Hindlimb muscle (tissue), 1 donor: ENCODE measurements around the gene CNTRL. TPM values are rescaled to one million over a fixed set of nuclear protein-coding genes. Genes with fewer than 3 reads are reported as not detected.
"Not testable (repeated sequence)": the region's sequence is repeated elsewhere in the genome, so short reads cannot be mapped to it uniquely, and the experiment has no call there.

Experiments
- DNase-seq: peaks from one replicate; pipeline ENCODE4 v3.0.0-alpha.2; 2013
- polyA plus RNA-seq: library from polyadenylated mRNA; unstranded; fragments of 120-200 nt; gene quantifications from one replicate; pipeline ENCODE4 v1.2.1, GENCODE V29; 2013; ENCODE audit not compliant: insufficient read length

CNTRL gene, protein sequence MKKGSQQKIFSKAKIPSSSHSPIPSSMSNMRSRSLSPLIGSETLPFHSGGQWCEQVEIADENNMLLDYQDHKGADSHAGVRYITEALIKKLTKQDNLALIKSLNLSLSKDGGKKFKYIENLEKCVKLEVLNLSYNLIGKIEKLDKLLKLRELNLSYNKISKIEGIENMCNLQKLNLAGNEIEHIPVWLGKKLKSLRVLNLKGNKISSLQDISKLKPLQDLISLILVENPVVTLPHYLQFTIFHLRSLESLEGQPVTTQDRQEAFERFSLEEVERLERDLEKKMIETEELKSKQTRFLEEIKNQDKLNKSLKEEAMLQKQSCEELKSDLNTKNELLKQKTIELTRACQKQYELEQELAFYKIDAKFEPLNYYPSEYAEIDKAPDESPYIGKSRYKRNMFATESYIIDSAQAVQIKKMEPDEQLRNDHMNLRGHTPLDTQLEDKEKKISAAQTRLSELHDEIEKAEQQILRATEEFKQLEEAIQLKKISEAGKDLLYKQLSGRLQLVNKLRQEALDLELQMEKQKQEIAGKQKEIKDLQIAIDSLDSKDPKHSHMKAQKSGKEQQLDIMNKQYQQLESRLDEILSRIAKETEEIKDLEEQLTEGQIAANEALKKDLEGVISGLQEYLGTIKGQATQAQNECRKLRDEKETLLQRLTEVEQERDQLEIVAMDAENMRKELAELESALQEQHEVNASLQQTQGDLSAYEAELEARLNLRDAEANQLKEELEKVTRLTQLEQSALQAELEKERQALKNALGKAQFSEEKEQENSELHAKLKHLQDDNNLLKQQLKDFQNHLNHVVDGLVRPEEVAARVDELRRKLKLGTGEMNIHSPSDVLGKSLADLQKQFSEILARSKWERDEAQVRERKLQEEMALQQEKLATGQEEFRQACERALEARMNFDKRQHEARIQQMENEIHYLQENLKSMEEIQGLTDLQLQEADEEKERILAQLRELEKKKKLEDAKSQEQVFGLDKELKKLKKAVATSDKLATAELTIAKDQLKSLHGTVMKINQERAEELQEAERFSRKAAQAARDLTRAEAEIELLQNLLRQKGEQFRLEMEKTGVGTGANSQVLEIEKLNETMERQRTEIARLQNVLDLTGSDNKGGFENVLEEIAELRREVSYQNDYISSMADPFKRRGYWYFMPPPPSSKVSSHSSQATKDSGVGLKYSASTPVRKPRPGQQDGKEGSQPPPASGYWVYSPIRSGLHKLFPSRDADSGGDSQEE (N-terminal part only)
- 16.4 TPM for polyA plus RNA-seq

DNA sequence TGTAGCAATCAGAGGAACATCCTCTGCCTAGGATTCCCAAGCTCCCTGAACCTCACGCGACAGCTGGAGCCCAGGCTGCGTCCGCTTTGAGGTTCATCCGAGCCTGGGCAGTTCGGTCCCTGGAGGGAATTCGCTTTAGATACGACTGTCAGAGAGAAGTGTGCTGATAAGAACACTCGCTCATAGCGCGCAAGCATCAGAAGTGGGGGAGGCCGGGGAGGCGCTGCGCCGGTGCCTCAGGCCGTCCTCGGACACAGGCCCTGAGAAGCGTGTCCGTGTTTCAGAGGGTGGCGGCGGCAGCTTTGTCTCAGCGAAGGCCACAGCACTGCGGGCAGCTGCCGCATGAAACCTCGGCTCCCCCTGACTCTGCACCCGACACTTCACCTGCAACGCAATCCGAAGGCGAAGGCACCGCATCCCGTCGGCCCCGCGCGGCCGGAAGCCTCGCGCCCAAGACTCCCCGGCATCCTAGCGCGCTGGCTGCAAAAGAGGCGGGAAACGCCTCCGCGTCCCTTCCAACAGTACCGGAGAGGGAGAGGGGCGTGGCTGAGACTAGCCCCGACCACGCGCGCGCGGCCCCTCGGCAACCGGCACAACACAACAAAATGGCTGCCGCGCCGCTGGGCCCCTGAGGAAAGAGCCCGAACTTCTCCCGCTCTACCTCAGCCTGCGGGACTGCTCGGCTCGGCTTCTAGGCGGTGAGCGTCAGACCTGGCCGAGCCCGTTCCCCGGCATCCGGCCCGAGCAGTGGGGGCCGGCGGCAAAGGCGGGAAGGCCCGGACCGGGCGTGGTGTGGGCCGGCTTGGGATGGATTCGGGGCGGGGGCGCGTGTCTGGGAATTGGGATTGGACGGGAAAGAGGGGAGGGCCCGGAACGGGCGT lies at the start of gene CNTRL:
Gene CNTRL, plus strand, starts transcription at position 586 of the 881 bp plus-strand sequence. CDS start 13,372 bp downstream, outside the sequence.
- peak; percentile 94 for DNase-seq

DNA sequence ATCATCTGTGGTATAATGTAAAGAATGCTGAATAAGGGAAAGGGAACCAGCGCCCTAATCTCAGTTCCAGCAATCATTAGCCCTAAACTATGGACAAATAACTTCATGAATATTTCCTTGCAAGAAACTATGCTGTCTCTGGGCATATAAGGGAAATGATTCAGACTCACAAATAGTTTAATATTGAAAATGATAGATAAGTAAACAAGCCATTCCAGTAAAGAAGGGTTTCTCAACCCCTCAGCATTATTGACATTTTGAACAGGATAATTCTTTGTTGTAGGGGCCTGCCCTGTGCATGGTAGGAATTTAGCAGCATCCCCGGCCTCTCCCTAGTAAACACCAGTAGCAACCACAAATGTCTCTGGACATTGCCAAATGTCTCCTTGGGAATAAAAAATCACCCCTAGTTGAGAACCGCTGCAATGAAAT lies 48.5 kb upstream of the CNTRL start:
- no peak for DNase-seq

DNA sequence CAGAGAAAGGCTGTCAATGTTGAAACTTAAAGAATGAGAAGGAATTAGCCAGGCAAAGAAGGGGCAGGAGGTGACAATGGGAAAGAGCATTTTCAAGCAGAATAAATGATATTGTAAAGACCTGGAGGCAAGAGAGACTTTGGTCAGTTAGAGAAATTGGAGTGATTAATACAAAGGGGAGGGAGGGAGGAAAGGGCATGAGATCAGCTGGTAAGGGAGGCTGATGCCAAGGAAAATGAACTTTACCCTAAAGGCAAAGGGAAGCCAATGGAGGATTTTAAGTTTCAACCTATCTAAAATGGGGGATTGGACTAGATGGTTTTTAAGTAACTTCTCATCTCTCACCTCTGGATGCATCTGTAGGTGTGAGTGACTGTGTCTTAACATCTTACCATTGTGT lies 48.0 kb upstream of the CNTRL start:
- no peak for DNase-seq

DNA sequence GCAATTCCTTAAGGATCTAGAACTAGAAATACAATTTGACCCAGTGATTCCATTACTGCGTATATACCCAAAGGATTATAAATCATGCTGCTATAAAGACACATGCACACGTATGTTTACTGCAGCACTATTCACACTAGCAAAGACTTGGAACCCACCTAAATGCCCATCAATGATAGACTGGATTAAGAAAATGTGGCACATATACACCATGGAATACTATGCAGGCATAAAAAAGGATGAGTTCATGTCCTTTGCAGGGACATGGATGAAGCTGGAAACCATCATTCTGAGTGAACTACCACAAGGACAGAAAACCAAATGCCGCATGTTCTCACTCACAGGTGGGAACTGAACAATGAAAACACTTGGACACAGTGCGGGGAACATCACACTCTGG lies 46.5 kb upstream of the CNTRL start:
- DNase-seq, result not testable (repeated sequence)

DNA sequence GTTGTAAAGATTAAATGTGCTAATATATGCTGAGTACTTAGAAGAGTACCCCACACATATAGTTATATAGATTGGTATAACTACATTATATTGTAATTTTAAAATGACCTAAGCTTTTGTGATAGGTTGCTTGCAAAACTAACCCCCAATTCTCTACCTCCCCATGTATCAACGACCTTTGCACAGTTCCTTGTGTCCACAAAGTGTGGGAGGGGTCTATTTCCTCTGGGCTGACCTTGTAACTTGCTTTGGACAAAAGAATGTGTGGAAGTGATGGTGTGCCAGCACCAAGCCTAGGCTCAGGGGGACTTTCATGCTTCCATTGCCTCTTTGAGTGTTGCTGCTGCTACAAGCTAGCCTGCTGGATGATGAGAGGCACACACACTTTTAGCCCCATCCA lies 45.3 kb upstream of the CNTRL start:
- DNase-seq, result no peak

DNA sequence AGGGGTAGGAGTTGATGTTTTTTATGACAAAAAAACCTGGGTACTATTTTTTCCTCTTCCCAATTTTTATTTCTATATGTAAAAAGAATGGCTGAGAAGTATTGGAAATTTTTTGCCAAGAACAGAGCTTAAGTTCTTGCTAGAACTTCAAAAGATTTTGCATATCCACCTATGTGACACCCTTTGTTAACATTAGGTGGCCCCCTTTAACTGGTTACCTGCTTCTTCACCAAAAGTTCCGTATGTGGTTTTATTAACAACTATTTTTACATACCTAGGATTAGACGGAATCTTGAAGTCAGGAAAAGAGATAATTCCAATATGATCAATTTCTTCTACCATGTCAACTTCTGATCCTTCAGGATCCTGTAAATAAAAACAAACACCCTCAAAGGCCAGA lies 40.2 kb upstream of the CNTRL start:
- DNase-seq, result no peak

DNA sequence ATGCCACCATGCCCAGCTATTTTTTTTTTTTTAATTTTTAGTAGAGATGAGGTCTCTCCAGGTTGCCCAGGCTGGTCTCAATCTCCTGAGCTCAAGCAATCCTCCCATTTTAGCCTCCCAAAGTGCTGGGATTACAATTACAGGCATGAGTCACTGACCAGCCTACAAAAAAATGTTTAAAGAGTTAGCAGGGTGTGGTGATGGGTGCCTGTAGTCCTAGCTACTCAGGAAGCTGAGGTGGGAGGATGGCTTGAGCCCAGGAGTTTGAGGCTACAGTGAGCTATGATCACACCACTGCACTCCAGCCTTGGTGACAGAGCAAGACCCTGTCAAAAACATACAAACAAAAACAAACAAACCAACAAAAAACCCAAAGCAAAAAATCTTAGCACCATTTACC lies 39.0 kb upstream of the CNTRL start:
- DNase-seq, result not testable (repeated sequence)

DNA sequence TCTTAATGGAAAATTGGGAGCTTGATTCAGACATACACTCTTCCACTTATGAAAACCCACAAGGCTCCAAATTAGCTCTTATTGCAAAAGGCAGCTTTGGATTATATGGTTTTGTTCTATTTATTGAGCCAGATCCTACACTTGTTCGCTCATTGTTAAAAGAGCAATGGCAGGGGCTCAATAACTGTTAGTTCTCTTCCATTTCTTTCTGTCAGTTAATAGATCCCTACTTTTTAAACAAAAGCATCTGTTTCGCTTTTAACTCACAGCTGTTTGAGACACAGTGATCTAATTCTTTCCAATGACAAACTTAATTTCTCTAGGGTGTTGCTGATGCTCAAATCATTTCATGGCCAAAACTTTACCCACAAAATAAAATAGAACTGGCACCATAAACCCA lies 36.4 kb upstream of the CNTRL start:
- DNase-seq, result peak; percentile 37

DNA sequence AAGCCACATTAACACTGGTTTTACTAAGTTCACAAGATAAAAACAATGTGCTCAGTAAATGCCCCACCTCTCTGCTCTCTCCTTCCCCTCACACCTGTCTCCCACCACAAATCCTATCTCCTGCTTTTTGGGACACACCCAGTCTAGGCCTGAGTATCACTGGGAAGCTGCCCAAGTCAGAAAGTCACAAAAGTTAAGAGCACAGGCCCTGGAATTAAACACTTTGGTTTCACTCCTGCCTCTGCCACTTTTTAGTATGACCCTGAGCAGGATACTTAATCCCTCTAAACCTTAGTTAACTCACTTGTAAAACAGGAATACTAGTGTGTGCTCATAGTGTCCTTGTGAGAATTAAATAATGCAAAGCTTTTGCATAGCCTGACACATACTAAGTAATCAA lies 36.0 kb upstream of the CNTRL start:
- DNase-seq, result peak; percentile 38

DNA sequence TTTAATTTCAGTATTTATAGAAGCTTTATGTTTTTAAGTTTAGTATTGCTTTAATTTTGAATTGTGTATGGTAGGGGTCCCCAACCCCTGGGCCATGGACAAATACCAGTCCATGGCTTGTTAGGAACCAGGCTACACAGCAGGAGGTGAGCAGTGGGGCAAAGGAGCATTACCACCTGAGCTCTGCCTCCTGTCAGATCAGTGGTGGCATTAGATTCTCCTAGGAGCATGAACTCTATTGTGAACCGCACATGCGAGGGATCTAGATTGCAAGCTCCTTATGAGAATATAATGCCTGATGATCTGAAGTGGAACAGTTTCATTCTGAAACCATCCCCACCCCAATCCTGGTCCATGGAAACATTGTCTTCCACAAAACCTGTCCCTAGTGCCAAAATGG lies 26.6 kb upstream of the CNTRL start:
- no peak for DNase-seq

DNA sequence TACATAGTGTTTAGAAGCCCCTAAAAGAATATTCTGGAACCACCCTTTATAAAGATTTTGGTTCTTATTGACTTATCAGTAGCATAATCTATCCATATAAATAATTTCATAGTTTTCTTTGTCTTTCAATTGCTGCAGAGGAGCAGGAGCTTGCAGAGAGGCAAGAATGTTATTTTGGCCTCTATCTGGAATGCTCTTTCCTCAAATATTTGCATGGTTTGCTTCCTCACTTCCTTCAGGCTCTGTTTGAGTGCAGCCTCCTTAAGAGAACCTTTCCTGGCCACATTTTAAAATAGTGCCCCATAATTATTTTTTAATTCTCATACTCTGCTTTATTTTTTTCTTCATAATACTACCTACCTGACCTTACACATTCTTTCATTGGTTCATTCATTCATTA lies 26.1 kb upstream of the CNTRL start:
- no peak for DNase-seq

DNA sequence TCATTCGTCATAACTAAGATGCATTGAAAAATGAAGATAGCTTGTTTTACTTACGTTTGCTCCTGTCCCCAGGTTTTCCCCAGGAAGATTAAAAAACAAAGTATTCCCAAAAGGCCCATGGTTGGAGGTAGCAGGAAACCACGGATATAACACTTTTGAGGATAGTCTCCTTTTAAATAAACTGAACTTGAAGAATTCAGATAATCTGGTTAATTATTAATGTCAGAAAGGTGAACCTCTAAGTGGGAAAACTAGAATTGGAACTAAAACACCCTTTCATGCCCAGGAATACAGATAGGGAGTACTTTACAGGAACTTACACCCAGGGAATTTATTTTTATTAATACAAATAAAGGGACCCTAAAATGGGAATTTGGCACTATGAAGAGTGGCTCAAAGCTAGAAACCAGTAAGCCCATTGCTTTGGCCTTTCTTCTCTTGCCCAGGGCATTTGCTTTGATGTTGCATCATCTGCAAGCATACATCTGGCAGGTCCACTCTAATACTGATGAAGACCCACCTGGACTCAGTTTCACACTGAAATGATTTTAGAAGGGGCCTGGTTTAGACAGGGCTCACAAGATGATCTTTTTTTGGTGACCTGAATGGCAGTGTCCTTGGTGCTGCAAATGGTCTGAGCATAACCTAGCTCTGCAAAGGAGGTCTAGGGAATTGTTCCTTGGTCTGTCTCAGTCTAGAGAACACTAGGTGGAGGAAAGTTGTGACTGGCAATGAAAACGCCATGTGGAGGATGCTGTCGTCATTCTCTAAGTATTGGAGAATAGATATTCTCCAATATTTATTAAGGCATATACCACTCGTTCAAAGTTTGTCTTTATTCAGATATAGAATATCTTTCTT lies 24.4 kb upstream of the CNTRL start, which contains the start of gene C5:
Gene C5, minus strand, starts transcription at position 148 of the 861 bp plus-strand sequence. Its CDS starts 29 bp downstream, at position 119.
- DNase-seq, result no peak

DNA sequence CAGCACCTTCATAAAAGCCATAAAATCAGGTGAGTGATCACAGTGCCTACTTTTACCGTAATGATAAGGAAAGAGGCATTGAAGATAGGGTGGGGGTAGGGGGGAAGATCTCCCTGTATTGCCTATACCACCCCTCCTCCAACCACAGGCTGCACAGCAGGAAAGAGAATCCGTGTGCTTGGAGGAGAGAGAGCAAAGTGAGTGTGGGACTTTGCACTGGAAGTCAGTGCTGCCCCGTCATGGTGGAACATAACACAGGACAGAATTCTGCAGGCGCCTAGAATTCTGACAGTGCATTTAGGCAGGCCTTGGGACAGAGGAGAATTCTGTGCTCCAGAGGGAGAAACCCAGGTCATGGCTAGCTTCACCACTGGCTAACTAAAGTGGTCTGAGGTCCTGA lies 21.2 kb upstream of the CNTRL start:
- DNase-seq, result no peak

DNA sequence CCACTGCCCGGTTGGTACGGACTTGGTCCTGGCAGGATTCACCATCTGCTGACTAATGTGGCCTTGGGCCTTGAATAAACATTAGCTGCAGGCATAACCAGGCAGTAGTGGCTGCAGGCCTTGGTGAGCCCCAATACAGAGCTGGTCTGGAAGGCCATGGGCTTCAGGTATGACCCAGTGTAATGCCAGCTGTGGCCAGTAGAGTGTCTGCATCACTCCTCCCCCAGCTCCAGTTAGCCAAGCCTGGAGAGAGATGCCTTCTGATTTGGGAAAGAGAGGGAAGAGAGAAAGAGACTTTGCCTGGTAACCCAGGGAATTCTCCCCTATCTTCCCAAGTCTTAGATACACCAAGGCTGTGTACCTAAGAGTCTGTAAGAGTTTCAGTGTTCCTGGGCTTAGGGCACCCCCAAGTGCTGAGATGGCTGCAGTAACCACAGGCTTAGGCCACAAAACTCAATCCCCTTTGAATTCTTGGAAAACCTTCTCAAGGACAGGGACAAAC lies 19.1 kb upstream of the CNTRL start:
- DNase-seq, result no peak

DNA sequence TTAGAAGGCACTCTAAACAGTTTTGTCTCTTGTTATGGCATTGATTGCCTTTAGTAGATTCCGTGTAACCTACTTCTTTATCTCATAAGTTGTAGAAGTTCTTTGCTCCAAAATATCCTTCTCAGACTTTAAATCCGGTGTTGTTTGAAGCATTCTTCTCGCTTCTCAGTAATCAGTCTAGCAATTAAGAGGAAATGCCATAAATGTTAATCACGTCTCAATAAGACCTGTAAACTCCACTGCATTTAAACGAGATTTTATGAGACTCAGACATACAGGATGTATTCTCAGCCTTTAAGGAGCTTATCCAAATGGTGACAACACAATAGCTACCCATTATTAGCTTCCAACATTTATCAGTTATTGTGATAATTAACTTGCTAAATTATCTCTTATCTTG lies 16.9 kb upstream of the CNTRL start:
- no peak for DNase-seq

DNA sequence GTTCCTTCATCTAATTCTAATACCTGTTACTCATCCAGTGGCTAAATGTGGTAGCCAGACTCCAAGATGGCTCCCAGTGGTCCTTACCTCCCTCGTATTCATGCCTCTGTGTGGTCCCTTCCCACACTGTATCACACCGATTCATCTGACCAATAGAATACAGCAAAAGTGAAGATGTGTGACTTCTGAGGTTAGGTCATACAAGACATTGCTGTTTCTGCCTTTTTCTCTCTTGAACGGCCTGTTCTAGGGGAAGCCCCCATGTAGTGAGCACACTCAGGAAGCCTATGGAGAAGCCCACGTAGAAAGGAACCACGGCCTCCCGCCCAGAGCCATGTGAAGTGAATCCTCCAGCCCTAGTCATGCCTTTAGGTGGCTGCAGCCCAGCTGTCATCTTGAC lies 15.2 kb upstream of the CNTRL start:
- DNase-seq, result no peak

DNA sequence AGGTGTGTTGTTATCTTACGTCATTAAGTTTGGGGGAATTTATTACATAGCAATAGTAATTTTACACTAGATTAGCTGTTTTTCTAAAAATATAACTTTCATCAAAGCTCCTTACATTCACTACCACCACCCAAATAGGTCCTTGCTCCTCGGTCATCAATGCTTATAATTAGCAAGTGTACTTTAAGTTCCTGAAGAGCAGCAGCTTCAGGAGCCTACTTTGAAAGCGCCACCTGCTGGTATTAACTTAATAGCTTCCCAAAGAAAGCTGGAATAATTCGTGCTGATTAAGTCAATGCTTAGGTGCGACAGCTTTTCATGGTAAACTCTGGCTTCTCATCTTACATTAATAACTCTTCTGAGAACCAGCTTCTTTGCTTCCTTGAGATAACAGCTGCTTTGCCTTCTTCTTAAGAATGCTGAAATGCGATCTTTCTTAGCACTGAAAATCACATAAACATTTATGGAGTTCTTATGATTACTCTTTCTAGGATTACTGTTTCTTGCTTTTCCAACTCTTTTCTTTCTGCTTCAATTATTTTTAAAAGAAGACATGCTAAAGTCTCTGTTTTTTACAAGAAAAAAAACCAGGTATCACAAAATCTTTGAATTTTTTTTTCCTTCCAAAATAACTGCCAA lies 14.6 kb upstream of the CNTRL start:
- peak; percentile 45 for DNase-seq

DNA sequence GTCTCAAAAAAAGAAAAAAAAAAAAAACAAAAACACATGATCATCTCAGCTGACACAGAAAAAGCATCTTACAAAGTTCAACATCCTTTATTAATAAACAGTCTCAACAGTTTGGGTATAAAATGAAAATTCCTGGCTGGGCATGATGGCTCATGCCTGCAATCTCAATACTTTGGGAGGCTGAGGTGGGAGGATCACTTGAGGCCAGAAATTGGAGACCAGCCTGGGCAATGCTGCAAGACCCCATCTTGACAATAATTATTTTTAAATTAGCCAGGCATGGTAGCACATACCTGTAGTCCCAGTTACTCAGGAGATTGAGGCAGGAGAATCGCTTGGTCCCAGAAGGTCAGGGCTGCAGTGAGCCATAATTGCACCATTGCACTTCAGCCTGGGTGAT lies 7.9 kb upstream of the CNTRL start:
- DNase-seq, result no peak

DNA sequence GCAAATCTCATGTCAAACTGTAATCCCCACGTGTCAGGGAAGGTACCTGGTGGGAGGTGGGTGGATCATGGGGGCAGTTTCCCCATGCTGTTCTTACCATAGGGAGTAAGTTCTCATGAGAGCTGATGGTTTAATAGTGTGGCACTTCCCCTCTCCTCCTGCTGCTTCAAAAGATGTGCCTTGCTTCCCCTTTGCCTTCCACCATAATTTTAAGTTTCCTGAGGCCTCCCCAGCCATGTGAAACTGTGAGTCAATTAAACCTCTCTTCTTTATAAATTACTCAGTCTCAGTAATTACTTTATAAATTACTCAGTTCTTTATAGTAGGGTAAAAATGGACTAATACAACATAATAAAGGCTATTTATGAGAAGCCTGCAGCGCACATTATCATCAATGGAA lies 7.1 kb upstream of the CNTRL start:
- no peak for DNase-seq

DNA sequence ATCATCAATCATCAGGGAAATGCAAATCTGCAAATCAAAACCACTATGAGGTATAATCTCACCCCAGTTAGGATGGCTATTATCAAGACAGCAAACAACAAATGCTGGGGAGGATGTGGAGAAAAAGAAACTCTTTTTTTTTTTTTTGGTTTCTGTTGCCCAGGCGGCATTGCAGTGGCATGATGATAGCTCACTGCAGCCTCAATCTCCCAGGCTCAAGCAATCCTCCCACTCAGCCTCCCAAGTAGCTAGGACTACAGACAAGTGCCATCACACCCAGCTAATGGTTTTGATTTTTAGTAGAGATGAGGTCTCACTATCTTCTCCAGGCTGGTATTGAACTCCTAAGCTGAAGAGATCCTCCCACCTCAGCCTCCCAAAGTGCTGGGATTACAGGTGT lies 5.4 kb upstream of the CNTRL start:
- DNase-seq, result no peak
